Epidermal melanocyte (primary cell): ENCODE measurements around the gene MAPK1.
"Not testable (repeated sequence)": the region's sequence is repeated elsewhere in the genome, so short reads cannot be mapped to it uniquely, and the experiment has no call there.

Experiments
- DNase-seq: peaks from one replicate; pipeline ENCODE4 v3.0.0; 2011; ENCODE audit warnings: low spot score; ENCODE audit not compliant: insufficient read length

The MAPK1 gene

DNA sequence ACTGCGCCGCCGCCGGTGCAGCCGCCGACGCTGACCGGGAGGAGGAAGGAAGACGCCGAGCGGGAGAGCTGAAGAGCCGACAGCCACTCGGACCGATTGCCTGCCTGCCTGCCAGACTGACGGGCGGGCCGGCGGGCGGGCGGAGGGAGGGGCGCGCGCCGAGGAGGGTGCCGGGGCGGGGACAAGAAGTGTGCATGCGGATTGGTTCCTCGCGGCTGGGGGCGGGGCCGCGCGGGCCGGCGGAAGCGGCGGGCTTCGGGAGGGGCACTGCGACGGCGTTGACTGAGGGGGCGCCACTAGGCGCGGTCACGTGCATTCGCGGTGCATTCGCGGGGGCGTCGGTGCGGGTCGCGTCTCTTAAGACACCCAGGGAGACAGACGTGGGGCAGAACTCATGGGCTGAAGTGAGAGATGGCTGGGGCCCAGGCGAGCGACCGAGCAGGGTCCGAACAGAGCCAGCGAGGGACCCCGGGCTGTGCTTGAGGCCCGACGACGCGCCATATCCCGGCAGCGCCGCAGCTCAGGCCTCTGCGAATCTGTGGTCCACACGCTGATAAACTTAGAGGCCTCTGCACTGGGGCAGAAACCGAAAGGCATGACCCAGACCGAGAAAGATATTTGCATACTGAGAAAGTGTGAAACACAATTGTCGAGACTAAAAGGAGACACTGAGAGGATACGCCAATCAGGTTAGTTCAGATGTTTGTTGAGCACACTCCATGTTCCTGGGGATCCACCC is at the start of gene MAPK1:
Gene MAPK1, minus strand, starts transcription at position 118 of the 739 bp plus-strand sequence. CDS start 205 bp downstream, outside the sequence.
- peak; percentile 78 for DNase-seq

DNA sequence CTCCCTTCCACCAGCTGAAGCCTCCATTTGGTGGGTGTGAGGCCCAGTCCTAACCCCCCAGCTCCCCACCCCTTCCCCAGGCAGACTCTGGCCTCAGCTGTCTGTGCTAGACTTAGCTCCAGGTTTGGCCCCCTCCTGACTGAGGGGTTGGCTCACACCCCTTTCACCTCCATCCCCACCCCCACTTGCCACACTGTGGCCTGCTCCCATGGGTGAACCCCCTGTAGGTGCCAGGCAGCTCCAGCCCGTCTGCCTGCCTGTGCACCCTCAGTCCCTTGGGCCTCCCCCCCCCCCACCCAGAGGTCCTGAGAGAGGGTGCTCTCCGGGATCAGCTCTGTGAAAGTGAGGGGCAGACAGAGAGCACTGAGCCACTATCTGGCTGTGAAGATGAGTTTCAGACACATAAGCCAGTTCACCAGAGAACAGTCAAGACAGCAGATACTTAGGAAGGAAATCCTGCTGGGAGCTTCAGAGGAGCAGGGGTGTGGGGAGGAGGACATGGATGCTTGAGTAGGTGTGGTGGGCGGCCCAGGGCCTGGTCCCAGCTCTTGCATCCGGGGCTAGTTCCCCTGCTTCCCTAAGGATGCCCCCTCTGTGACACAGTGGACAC is 49.0 kb upstream of the MAPK1 start:
- DNase-seq = no peak

DNA sequence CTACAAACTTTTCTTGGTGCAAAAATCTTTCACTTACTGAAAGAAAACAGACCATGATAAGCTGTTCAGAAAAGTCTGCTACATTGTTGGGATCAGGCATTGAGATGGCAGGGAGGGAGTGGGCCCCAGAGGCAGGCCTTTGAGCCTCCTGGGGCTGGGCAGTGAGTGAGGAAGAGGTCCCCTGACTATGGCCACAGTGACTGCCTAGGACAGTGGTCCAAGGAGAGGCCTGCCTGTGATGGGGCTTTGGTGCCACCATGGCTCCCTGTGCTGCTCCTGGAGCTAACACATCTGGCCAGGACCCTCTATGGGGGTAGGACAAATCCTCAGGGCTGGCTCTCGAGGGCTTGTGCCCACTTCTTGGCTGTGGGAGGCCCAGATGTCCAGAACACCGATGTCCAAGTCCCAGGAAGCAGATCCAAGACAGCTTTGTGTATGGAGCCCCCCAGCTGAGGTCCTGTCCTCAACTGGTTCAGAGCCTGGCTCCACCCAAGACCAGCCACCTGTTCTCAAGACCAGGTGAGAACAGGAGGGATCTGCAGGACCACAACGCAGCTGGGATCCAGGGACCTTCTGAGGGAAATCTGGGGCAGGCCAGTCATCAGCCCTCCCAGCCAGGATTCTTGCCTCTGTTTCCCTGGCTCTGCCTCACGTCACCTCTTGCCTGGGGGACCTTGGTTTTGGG is 48.3 kb upstream of the MAPK1 start:
- DNase-seq = no peak

DNA sequence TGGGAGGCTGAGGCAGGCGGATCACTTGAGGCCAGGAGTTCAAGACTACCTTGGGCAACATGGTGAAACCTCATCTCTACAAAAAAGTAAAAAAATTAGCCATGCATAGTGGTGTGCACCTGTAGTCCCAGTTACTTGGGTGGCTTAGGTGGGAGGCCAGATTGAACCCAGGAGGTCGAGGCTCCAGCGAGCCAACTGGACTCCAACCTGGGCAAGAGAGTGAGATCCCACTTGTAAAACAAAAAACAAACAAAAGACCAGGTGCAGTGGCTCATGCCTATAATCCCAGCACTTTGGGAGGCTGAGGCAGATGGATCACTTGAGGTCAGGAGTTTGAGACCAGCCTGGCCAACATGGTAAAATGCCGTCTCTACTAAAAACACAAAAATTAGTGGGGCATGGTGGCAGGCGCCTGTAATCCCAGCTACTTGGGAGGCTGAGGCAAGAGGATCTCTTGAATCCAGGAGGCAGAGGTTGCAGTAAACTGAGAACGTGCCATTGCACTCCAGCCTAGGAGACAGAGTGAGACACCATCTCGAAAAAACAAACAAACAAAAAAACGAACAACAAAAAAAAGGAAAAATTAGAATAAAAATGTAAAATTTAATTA is 46.7 kb upstream of the MAPK1 start:
- not testable (repeated sequence) for DNase-seq

DNA sequence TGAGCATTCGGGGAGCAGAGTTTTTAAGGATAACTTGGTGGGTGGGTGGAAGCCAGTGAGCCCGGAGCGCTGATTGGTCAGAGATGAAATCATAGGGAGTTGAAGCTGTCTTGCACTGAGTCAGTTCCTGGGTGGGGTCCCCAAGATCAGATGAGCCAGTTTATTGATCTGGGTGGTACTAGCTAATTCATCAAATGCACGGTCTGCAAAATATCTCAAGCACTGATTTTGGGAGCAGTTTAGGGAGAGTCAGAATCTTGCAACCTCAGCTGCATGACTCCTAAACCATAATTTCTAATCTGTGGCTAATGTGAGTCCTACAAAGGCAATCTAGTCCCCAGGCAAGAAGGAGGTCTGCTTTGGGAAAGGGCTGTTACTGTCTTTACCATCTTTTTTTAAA is 42.9 kb upstream of the MAPK1 start:
- not testable (repeated sequence) for DNase-seq

DNA sequence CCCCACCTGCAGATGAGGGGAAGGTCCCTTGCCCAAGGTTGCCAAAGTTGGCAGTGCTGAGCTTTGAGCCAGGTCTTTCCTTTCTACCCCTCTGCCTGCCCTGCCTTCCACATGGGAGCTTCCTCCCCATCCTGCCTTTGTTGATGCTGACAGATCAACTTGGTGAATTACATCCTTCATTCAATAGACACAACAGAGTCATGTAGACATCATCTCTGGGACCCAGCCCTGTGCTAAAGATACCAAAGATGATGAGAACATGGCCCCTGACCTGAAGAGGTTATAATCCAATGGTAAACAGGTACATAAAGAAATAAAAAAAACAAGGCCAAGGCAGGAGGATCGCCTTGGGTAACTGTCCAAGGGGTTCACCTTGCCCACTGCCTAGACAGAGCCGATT is 42.4 kb upstream of the MAPK1 start:
- no peak for DNase-seq

DNA sequence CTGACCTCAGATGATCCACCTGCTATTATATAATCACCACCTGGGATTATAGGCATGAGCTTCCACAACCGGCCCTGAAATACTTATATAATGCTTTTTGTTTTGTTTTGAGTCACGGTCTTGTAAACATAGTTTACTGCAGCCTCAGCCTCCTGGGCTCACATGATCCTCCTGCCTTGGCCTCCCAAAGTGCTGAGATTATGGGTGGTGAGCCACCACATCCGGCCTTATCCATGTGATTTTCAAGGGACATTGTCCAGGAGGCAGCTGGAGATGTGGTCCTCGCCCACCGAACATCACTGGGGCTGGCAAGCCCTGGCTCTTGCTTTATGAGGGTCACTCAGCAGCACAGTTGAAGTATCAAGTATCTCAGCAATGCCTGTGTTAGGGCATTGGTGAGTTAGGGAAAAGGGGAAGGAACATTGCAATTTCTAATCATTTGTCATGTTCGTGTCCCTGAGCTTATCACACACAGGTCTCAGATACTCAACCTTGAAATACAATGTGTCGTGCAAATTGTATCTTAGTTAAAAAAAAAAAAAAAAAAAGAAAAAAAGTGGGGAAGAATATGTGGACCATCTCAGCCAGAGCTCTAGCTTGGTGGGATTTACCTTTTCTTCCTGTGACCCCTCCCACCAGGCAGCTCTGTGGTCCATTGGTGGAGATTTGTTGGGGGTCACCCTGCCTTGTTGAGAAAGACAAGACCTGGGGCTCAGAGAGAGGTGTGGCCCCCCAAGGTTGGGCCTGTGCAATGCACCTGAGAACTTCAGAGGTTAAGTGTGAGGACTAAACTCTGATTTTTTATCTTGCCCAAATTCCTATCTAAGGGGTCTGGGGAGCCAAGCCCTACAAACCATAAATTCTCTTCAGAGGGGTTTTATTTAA is 40.4 kb upstream of the MAPK1 start:
- DNase-seq = no peak

DNA sequence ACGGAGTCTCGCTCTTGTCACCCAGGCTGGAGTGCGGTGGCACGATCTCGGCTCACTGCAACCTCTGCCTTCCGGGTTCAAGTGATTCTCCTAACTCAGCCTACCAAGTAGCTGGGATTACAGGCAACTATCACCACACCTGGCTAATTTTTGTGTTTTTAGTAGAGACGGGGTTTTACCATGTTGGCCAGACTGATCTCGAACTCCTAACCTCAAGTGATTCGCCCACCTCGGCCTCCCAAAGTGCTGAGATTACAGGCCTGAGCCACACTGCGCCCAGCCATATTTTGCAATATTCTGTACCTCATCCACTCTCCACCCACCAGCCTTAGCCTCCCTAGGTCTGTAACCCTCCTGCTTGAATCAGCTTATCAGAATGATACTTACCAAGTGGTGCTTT is 37.8 kb upstream of the MAPK1 start:
- DNase-seq = not testable (repeated sequence)

DNA sequence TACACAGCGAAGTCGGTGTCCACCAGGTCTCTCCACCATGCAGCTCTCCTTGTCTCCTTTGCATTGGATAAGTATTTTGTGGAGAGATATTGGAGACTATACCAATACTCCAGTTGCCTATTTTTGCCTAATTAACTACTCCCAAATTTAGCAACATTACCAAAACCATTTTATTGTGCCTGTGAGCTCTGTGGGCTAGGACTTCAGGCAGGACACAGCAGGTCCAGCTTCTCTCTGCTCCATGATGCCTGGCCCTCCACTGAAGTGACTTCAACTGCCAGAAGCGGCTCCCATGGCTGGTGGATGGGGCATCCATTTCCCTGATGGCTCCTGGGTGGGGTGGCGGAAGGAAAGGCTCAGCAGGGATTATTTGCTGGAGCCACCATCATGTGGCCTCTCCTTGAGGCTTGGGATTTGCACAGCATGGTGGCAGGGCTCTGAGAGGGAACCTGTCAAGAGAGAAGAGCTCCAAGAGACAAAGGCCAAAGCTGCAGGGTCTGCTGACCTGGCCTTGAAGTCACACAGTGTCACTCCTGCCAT is 36.9 kb upstream of the MAPK1 start:
- no peak for DNase-seq

DNA sequence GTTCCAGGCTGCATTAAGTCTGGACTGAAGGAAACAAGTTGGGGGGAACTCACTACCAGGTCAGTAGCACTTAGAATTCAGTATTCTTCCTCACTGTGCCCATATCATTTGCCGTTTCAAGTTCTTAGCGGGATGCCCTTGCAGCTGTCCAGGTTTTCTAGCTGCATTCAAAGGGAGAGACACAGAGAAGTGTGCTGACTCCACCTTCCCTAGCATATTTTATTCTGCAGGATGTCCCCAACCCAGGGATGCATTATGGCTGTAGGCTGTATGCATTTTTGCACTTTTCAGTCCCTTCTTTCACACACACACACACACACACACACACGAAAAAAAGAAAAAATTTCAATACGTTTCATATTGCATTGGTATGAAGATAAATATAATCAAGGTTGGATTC is 35.8 kb upstream of the MAPK1 start:
- no peak for DNase-seq

DNA sequence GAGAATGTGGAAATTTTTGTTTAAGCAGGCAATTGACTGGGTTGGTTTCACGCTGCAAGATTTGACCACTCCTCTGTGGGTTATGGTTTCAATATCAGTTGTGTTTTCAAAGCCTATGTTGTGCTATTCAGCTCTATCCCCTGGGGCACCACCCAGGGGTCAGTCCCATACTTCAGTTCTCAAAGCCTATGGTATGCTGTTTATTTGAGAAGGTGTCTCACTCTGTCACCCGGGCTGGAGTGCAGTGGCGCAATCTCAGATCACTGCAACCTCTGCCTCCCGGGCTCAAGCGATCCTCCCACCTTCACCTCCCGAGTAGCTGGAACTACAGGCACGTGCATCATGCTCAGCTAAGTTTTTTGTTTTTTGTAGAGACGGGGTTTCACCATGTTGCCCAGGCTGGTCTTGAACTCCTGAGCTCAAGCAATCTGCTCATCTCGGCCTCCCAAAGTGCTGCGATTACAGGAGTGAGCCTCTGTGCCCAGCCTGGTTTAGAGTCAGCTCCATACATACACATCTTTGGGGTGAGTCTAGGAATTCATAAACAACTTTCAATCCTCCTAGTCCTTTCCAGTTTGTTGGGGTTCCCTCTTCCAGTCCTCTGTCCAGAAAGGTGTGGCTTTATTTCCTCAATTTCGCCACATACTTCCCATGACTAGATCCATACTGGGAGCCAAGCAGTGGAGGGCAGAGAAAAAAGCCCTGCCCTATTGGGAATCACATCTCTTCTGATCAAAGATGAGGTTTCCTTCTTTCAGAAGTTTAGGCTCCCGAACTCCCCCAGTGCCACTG is 35.0 kb upstream of the MAPK1 start:
- DNase-seq = no peak

DNA sequence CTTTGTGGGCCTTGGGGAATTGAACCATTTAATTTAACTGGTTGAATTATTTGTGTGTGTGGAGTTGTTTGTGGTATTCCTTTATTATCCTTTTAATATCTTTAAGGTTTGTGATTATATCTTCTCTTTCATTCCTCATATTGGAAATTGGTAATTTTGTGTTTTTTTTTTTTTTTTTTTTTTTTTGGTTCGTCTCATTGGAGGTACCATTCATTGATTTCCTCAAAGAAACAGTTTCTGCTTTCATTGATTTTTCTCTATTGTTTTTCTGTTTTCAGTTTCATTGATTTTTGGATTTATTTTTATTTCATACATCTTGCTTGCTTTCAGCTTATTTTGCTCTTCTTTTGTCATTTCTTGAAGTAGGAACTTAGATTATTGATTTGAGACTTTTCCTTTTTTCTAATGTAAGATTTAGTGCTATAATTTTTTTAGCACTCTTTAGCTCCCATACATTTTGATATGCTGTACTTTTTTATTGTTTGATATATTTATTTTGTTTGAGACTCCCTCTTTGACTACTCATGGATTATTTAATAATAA is 31.0 kb upstream of the MAPK1 start:
- DNase-seq = no peak

DNA sequence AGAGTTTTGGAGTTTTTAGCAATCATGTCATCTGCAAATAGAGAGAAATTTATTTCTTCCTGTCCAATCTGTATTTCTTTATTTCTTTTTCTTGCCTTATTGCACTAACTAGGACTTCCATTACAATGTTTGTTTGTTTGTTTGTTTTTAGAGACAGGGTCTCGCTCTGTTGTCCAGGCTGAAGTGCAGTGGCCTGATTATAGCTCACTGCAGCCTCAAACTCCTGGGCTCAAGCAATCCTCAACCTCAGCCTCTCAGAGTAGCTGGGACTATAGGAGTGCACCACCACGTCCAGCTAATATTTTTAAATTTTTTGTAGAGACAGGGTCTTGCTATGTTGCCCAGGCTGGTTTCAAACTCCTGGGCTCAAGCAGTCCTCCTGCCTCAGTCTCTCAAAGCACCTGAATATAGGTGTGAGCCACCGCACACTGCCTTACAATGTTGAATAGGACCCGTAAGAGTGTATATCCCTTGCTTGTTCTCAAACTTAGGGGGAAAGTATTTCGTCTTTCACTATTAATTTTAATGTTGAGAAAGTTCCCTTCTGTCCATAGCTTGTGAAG is 29.6 kb upstream of the MAPK1 start:
- DNase-seq = no peak

DNA sequence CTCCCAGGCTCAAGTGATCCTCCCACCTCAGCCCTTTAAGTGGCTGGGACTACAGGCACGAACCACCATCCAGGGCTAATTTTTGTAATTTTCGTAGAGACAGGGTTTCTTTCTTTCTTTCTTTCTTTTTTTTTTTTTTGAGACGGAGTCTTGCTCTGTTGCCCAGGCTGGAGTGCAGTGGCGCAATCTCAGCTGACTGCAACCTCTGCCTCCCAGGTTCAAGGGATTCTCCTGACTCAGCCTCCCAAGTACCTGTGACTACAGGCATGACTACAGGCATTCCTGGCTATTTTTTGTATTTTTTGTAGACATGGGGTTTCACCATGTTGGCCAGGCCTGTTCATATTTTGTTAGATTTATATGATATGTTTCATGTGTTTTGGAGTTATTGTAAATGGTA is 28.8 kb upstream of the MAPK1 start:
- DNase-seq = not testable (repeated sequence)

DNA sequence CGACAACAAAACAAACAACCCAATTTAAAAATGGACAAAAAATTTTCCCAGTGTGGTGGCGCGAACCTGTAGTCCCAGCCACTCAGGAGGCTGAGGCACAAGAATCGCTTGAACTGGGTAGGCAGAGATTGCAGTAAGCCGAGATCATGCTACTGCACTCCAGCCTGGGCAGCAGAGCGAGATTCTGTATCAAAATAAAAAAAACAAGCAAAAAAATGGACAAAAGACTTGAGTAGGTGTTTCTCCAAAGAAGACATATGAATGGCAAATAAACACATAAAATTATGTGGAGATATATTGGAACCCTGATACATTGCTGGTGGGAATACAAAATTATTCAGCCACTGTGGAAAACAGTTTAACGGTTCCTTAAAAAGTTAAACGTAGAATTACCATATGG is 27.4 kb upstream of the MAPK1 start:
- no peak for DNase-seq

DNA sequence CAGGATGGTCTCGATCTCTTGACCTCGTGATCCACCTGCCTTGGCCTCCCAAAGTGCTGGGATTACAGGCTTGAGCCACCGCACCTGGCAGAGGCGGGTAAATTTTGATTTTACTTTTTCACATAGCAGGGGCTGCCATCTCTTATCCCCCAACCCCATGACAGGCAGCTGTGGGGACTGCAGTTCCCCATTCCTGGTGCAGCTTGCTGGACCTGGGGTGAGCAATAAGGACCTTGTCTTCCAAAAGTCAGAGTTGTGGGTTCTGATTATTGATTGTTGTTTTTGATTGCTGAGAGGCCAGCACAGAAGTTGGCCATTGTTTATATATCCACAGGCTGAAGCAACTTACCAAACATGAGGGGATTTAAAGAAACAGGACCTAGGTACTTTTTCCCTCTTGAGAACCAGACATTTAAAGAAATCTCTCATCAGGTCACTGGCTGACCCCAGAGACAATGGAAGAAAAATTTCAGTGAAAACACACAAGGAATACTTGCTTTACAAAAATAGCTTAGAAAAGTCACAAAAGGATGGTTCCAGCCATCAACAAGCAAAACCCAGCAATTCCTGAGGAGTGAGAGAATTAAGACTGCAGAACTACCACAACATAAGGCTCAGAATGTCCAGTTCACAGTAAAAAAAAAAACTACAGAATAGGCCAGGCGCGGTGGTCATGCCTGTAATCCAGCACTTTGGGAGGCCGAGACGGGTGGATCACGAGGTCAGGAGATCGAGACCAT is 22.0 kb upstream of the MAPK1 start:
- DNase-seq = no peak

DNA sequence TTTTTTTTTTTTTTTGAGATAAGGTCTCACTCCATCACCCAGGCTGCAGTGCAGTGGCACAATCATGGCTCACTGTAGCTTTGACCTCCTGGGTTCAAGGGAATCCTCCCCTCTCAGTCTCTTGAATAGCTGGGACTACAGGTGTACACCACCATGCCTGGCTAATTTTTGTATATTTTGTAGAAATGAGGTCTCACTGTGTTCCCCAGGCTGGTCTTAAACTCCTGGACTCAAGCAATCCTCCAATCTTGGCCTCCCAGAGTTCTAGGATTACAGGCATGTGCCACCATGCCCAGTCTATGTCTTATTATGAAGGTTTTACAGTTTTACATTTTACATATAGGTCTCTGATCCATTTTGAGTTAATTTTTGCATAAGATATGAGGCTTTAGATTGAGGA is 20.4 kb upstream of the MAPK1 start:
- no peak for DNase-seq

DNA sequence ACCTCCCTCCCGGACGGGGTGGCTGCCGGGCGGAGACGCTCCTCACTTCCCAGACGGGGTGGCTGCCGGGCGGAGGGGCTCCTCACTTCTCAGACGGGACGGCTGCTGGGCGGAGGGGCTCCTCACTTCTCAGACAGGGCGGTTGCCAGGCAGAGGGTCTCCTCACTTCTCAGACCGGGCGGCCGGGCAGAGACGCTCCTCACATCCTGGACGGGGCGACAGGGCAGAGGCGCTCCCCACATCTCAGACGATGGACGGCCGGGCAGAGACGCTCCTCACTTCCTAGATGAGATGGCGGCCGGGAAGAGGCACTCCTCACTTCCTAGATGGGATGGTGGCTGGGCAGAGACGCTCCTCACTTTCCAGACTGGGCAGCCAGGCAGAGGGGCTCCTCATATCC is 16.5 kb upstream of the MAPK1 start:
- DNase-seq = not testable (repeated sequence)
